A549 (cell line): ENCODE measurements around the gene CAV1. TPM values are rescaled to one million over a fixed set of nuclear protein-coding genes. Genes with fewer than 3 reads are reported as not detected.

Source experiments
- ATAC-seq, 2 experiments: fragments of 200-7000 bp in 1 of 2; fragments of >200 bp in 1 of 2; cut with Nextera tagmentation in 1 of 2; cut with Tn5 transposase in 1 of 2; 3 replicates each; pipeline versions ENCODE4 v1.8.0 to v1.9.1; 2018 to 2020; ENCODE audit warnings: mild to moderate bottlenecking in 1 of 2, moderate library complexity in 1 of 2
- CTCF ChIA-PET: fragments of 300-600 bp; sonication (Branson Sonifier 250); formaldehyde crosslinking; extraction: SDS; loops from one replicate; lab custom pipeline; 2021; ENCODE audit warnings: antibody characterized with exemption, inconsistent platforms; lab: Yijun Ruan, JAX
- POLR2A ChIA-PET: fragments of 350-600 bp; formaldehyde crosslinking; extraction: SDS; loops from one replicate; lab custom pipeline; 2021; ENCODE audit warnings: antibody characterized with exemption, inconsistent platforms; lab: Yijun Ruan, JAX
- DNase-seq, 2 experiments: peaks; one replicate each; pipeline versions ENCODE4 v3.0.0 to v3.0.0-alpha.2; 2011 to 2016; ENCODE audit warnings: low read depth in 1 of 2, low spot score in 1 of 2
- FAIRE-seq: peaks from 2 replicates; lab custom pipeline; 2011; peaks lifted over from hg19 to GRCh38; lab: Jason Lieb, UNC
- H3K27ac ChIP-seq, 2 experiments: fragments of >200 bp; sonication (Bioruptor Twin); formaldehyde crosslinking; 3 replicates each; pipeline ENCODE4 v1.5.1; 2016 to 2017
- H3K4me1 ChIP-seq: fragments of >200 bp; sonication (Bioruptor Twin); formaldehyde crosslinking; 3 replicates; pipeline ENCODE4 v1.6.1; 2016
- H3K4me2 ChIP-seq: fragments of >200 bp; sonication (Bioruptor Twin); formaldehyde crosslinking; 3 replicates; pipeline ENCODE4 v1.6.1; 2016
- H3K4me3 ChIP-seq: fragments of >200 bp; sonication (Bioruptor Twin); formaldehyde crosslinking; 3 replicates; pipeline ENCODE4 v1.5.1; 2016
- H3K9me3 ChIP-seq: fragments of >200 bp; sonication (Bioruptor Twin); formaldehyde crosslinking; 3 replicates; pipeline ENCODE4 v1.6.1; 2016
- BHLHE40 ChIP-seq: IDR thresholded peaks from 2 replicates; pipeline ENCODE4 v1.6.1; 2012; ENCODE audit warnings: low read depth, low read length, inconsistent platforms
- CBX2 ChIP-seq: fragments of 200-600 bp; sonication (generic); IDR thresholded peaks from 2 replicates; pipeline ENCODE4 v1.6.1; 2016; ENCODE audit warnings: low read depth, mild to moderate bottlenecking, borderline replicate concordance
- CBX8 ChIP-seq: fragments of 200-600 bp; sonication (generic); IDR thresholded peaks from 2 replicates; pipeline ENCODE4 v1.6.1; 2016
- CHD4 ChIP-seq: fragments of 200-600 bp; sonication (generic); IDR thresholded peaks from 2 replicates; pipeline ENCODE4 v1.6.1; 2016; ENCODE audit warnings: antibody characterized with exemption, mild to moderate bottlenecking, borderline replicate concordance
- CTCF ChIP-seq: fragments of >200 bp; sonication (Bioruptor Twin); formaldehyde crosslinking; IDR thresholded peaks from 3 replicates; pipeline ENCODE4 v1.5.1; 2016
- EP300 ChIP-seq, 2 experiments: fragments of >200 bp; sonication (Bioruptor Twin); formaldehyde crosslinking; IDR thresholded peaks; 2 replicates in 1 of 2; 3 replicates in 1 of 2; pipeline ENCODE4 v1.6.1; 2016 to 2017
- FOSB ChIP-seq: fragments of 250-450 bp; sonication (Bioruptor Pico); IDR thresholded peaks from 2 replicates; pipeline ENCODE4 v1.5.0; 2020; ENCODE audit warnings: mild to moderate bottlenecking, moderate library complexity
- HDAC2 ChIP-seq: fragments of 200-600 bp; sonication (generic); IDR thresholded peaks from 2 replicates; pipeline ENCODE4 v1.6.1; 2016
- HOXA7 ChIP-seq: fragments of 250-450 bp; sonication (Bioruptor Pico); IDR thresholded peaks from 2 replicates; pipeline ENCODE4 v1.5.0; 2020; ENCODE audit warnings: mild to moderate bottlenecking, moderate library complexity
- JUNB ChIP-seq: fragments of >200 bp; sonication (Bioruptor Twin); formaldehyde crosslinking; IDR thresholded peaks from 2 replicates; pipeline ENCODE4 v1.6.1; 2016
- MAFK ChIP-seq: fragments of 450-650 bp; IDR thresholded peaks from 2 replicates; pipeline ENCODE4 v1.6.1; 2014; ENCODE audit not compliant: partially characterized antibody
- MAX ChIP-seq: IDR thresholded peaks from 2 replicates; pipeline ENCODE4 v1.6.1; 2012
- PHF8 ChIP-seq: fragments of 200-600 bp; sonication (generic); IDR thresholded peaks from 2 replicates; pipeline ENCODE4 v1.6.1; 2016; ENCODE audit warnings: low read depth, mild to moderate bottlenecking, antibody characterized with exemption, moderate library complexity, borderline replicate concordance
- POLR2AphosphoS2 ChIP-seq: conservative IDR thresholded peaks from 2 replicates; pipeline ENCODE4 v1.6.1; 2012; ENCODE audit warnings: low read length, improper control_type of control experiment, inconsistent platforms
- RCOR1 ChIP-seq: fragments of 150-350 bp; IDR thresholded peaks from 2 replicates; pipeline ENCODE4 v1.6.1; 2014; ENCODE audit warnings: antibody characterized with exemption, low read length, low read depth
- RNF2 ChIP-seq: fragments of 200-600 bp; sonication (generic); IDR thresholded peaks from 2 replicates; pipeline ENCODE4 v1.6.1; 2016; ENCODE audit warnings: low read depth, mild to moderate bottlenecking, antibody characterized with exemption, moderate library complexity, borderline replicate concordance
- SREBF2 ChIP-seq: fragments of 450-650 bp; IDR thresholded peaks from 2 replicates; pipeline ENCODE4 v1.6.1; 2014; ENCODE audit warnings: mild to moderate bottlenecking, moderate library complexity
- TP53 ChIP-seq: fragments of 250-450 bp; sonication (Bioruptor Pico); IDR thresholded peaks from 2 replicates; pipeline ENCODE4 v1.5.0; 2021; ENCODE audit warnings: mild to moderate bottlenecking, moderate library complexity
- ZFP36 ChIP-seq: fragments of 450-650 bp; IDR thresholded peaks from 2 replicates; pipeline ENCODE4 v1.6.1; 2014; ENCODE audit warnings: borderline replicate concordance; ENCODE audit not compliant: partially characterized antibody
- ZNF302 ChIP-seq: fragments of 250-450 bp; sonication (Bioruptor Pico); IDR thresholded peaks from 2 replicates; pipeline ENCODE4 v1.9.0; 2021; ENCODE audit warnings: inconsistent platforms, mild to moderate bottlenecking, moderate library complexity
- ZSCAN20 ChIP-seq: fragments of 250-450 bp; sonication (Bioruptor Pico); IDR thresholded peaks from 2 replicates; pipeline ENCODE4 v1.8.0; 2022; ENCODE audit warnings: mild to moderate bottlenecking, moderate library complexity
- WGBS: methylation state at CpG from one replicate; pipeline ENCODE4 v1.1.6; 2017; ENCODE audit errors: missing lambda C conversion rate; 5-methylcytosine and 5-hydroxymethylcytosine counted together
- polyA plus RNA-seq, 4 experiments: library from polyadenylated mRNA; depleted of rRNA in 3 of 4; stranded (reverse); fragments of >200 nt; fragmentation: RNase III in 1 of 4; extraction: RNeasy Plus Mini Kit Qiagen cat#74134 plus additional on column Dnase treatment in 1 of 4; gene quantifications; 2 replicates in 3 of 4; 3 replicates in 1 of 4; pipeline ENCODE4 v1.2.3, GENCODE V29; 2011 to 2017
- TF ChIP-seq, protein P1 (sequence below): IDR thresholded peaks from 2 replicates; pipeline ENCODE4 v1.6.1; 2012; ENCODE audit warnings: low read depth, borderline replicate concordance
- TF ChIP-seq, protein P2 (sequence below): IDR thresholded peaks from 2 replicates; pipeline ENCODE4 v1.6.1; 2012

Gene CAV1
- polyA plus RNA-seq, 2 of the 4 experiments (the other 2 are of a cell fraction) = 365 to 493 TPM

GRCh38 chr7:116595063-116595462 lies 70.2 kb downstream of the CAV1 start:
- Histone ChIP-seq H3K27ac (no peak overlapping the region), H3K4me2 (no peak overlapping the region), H3K4me1 (peaks cover 18% of the 10 kb centered on the region; the same call in 2 of the 3 replicates), H3K9me3 (no peaks in the 10 kb centered on the region), H3K4me3 (no peak overlapping the region)
- ATAC-seq = no peak
- FAIRE-seq = no peak
- POLR2A ChIA-PET = no interaction called here
- TF ChIP-seq FOSB (no peak), RCOR1 (no peak), ZFP36 (no peak), CBX2 (no peak), TP53 (no peak), RNF2 (no peak), EP300 (IDR thresholded peaks at IDR 0.05) (no peak), CTCF (no peak), PHF8 (no peak), MAX (no peak), CBX8 (no peak), ZNF302 (CRISPR knock-in tag) (no peak), SREBF2 (no peak)
- CTCF ChIA-PET = interaction anchor here (0.9 to 5.2 kb wide), 9 partner anchors 23 to 422 kb away, joined by 3 to 45 read pairs (median 4); partner anchors contain the start of gene MET
- 93% methylated on average over 9 of the region's 9 CpGs for WGBS
- DNase-seq = no peak

DNA sequence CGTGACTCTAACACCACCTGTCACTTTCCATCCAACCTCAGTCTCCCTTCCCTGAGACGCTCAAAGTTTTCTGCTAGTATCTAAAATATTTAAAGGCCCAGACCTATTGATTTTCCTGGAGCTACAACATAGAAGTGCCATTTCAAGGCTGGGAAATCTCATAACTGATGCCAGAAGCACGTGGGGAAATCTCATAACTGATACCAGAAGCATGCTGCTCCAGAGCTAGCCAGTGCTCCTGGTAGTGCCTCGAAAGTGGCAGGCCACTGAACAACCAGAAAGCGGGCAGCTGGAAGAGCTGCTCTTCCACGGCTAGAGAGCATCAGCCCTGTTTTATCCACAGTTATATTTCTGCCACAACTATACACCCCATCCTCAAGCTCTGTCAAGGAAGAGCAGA lies 72.5 kb downstream of the CAV1 start:
- TF ChIP-seq HOXA7 (CRISPR knock-in tag) (no peak), POLR2AphosphoS2 (no peak), MAFK (no peak), RCOR1 (no peak), CHD4 (no peak), HDAC2 (no peak), BHLHE40 (no peak), JUNB (no peak), TP53 (no peak), ZSCAN20 (CRISPR knock-in tag) (no peak)
- TF ChIP-seq, protein P1, sequence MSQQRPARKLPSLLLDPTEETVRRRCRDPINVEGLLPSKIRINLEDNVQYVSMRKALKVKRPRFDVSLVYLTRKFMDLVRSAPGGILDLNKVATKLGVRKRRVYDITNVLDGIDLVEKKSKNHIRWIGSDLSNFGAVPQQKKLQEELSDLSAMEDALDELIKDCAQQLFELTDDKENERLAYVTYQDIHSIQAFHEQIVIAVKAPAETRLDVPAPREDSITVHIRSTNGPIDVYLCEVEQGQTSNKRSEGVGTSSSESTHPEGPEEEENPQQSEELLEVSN = no peak
- TF ChIP-seq, protein P2, sequence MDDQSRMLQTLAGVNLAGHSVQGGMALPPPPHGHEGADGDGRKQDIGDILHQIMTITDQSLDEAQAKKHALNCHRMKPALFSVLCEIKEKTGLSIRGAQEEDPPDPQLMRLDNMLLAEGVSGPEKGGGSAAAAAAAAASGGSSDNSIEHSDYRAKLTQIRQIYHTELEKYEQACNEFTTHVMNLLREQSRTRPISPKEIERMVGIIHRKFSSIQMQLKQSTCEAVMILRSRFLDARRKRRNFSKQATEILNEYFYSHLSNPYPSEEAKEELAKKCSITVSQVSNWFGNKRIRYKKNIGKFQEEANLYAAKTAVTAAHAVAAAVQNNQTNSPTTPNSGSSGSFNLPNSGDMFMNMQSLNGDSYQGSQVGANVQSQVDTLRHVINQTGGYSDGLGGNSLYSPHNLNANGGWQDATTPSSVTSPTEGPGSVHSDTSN = no peak
- WGBS = 71% methylated on average over 6 of the region's 6 CpGs
- H3K4me1 ChIP-seq = no peaks in the 10 kb centered on the region
- POLR2A ChIA-PET = no interaction called here
- no peak overlapping the region for H3K4me2 ChIP-seq
- H3K4me3 ChIP-seq = no peak overlapping the region
- ATAC-seq (no peak), DNase-seq (no peak), FAIRE-seq (no peak)
- no peak overlapping the region for H3K27ac ChIP-seq
- H3K9me3 ChIP-seq = no peaks in the 10 kb centered on the region
- CTCF ChIA-PET = interaction anchor here (1.2 to 2.8 kb wide), 4 partner anchors 11 to 339 kb away, joined by 4 to 8 read pairs (median 4); no protein-coding TSS in a partner anchor
